IMR-90 (cell line): ENCODE measurements around the gene KXD1. TPM values are rescaled to one million over a fixed set of nuclear protein-coding genes. Genes with fewer than 3 reads are reported as not detected.

ENCODE experiments used
- ATAC-seq: fragments of 200-7000 bp; cut with Tn5 transposase; 2 replicates; pipeline ENCODE4 v1.9.1; 2020; ENCODE audit warnings: low read depth, mild to moderate bottlenecking, moderate library complexity
- BruUV-seq: library from RNA; stranded (reverse); fragments of 400-500 nt; replicated peaks from 2 replicates; lab custom pipeline; 2021; lab: Mats Ljungman, UMichigan
- CTCF ChIA-PET: fragments of 300-600 bp; formaldehyde crosslinking; extraction: SDS; loops from one replicate; lab custom pipeline; 2021; ENCODE audit warnings: antibody characterized with exemption; lab: Yijun Ruan, JAX
- POLR2A ChIA-PET: fragments of 300-600 bp; sonication (Branson Sonifier 250); formaldehyde crosslinking; loops from one replicate; lab custom pipeline; 2022; ENCODE audit warnings: antibody characterized with exemption; ENCODE audit not compliant: unreplicated experiment; lab: Charles Lee
- DNase-seq: peaks from one replicate; pipeline ENCODE4 v3.0.0; 2013
- H2AFZ ChIP-seq: replicated peaks from 2 replicates; pipeline ENCODE3; 2013; ENCODE audit warnings: low read length, mild to moderate bottlenecking; ENCODE audit not compliant: poor library complexity
- H2AK5ac ChIP-seq: 2 replicates; pipeline ENCODE4 v1.6.1; 2013; ENCODE audit warnings: low read depth, low read length, inconsistent platforms
- H2AK9ac ChIP-seq: replicated peaks from 2 replicates; pipeline ENCODE3; 2013; ENCODE audit warnings: mild to moderate bottlenecking, low read depth, low read length, moderate library complexity; ENCODE audit not compliant: poor library complexity
- H2BK120ac ChIP-seq: 2 replicates; pipeline ENCODE4 v1.6.1; 2013; ENCODE audit warnings: low read depth, low read length, inconsistent platforms
- H2BK15ac ChIP-seq: 3 replicates; pipeline ENCODE4 v1.6.1; 2013; ENCODE audit warnings: low read depth, low read length, inconsistent platforms
- H2BK20ac ChIP-seq: 2 replicates; pipeline ENCODE4 v1.6.1; 2013; ENCODE audit warnings: low read depth, mild to moderate bottlenecking, inconsistent platforms, low read length, moderate library complexity
- H2BK5ac ChIP-seq: 2 replicates; pipeline ENCODE4 v1.6.1; 2013; ENCODE audit warnings: mild to moderate bottlenecking, low read depth, low read length, inconsistent platforms; ENCODE audit not compliant: poor library complexity, severe bottlenecking
- H3K14ac ChIP-seq: replicated peaks from 2 replicates; pipeline ENCODE4 v1.6.1; 2013; ENCODE audit warnings: low read depth, low read length, inconsistent platforms
- H3K18ac ChIP-seq: 2 replicates; pipeline ENCODE4 v1.6.1; 2013; ENCODE audit warnings: low read depth, low read length, control low read depth
- H3K23ac ChIP-seq: 2 replicates; pipeline ENCODE4 v1.6.1; 2013; ENCODE audit warnings: low read depth, low read length, inconsistent platforms
- H3K27ac ChIP-seq: 2 replicates; pipeline ENCODE4 v1.5.1; 2013; ENCODE audit warnings: mild to moderate bottlenecking, control low read depth, low read length; ENCODE audit not compliant: insufficient read depth
- H3K27me3 ChIP-seq: 2 replicates; pipeline ENCODE4 v1.6.1; 2013; ENCODE audit warnings: low read length; ENCODE audit not compliant: control insufficient read depth, insufficient read depth
- H3K36me3 ChIP-seq: 2 replicates; pipeline ENCODE4 v1.6.1; 2013; ENCODE audit warnings: low read length, mixed read lengths; ENCODE audit not compliant: control insufficient read depth, insufficient read depth
- H3K4ac ChIP-seq: 2 replicates; pipeline ENCODE4 v1.6.1; 2013; ENCODE audit warnings: low read depth, low read length, inconsistent platforms
- H3K4me1 ChIP-seq: 2 replicates; pipeline ENCODE4 v1.6.1; 2013; ENCODE audit warnings: low read length, mixed read lengths; ENCODE audit not compliant: control insufficient read depth, insufficient read depth
- H3K4me2 ChIP-seq: 2 replicates; pipeline ENCODE4 v1.6.1; 2013; ENCODE audit warnings: low read depth, mild to moderate bottlenecking, control low read depth, low read length, moderate library complexity
- H3K4me3 ChIP-seq: 2 replicates; pipeline ENCODE4 v1.5.1; 2013; ENCODE audit warnings: low read depth, mild to moderate bottlenecking, control low read depth, low read length, moderate library complexity; ENCODE audit not compliant: insufficient read depth
- H3K56ac ChIP-seq: 2 replicates; pipeline ENCODE4 v1.6.1; 2013; ENCODE audit warnings: low read length, inconsistent platforms; ENCODE audit not compliant: insufficient read depth; ENCODE audit errors: extremely low read depth
- H3K79me1 ChIP-seq, 2 experiments: 2 replicates each; pipeline ENCODE4 v1.6.1; 2013; ENCODE audit warnings: low read length in 2 of 2, inconsistent platforms in 1 of 2, low read depth in 1 of 2
- H3K9ac ChIP-seq: 2 replicates; pipeline ENCODE4 v1.6.1; 2013; ENCODE audit warnings: low read depth, low read length, control low read depth
- H3K9me1 ChIP-seq: 2 replicates; pipeline ENCODE4 v1.6.1; 2013; ENCODE audit warnings: low read length, inconsistent platforms; ENCODE audit not compliant: insufficient read depth
- H3K9me3 ChIP-seq: 2 replicates; pipeline ENCODE4 v1.6.1; 2013; ENCODE audit warnings: low read length; ENCODE audit not compliant: control insufficient read depth, insufficient read depth
- H4K20me1 ChIP-seq: 2 replicates; pipeline ENCODE4 v1.6.1; 2013; ENCODE audit warnings: low read length, inconsistent platforms; ENCODE audit not compliant: insufficient read depth
- H4K5ac ChIP-seq: 2 replicates; pipeline ENCODE4 v1.6.1; 2013; ENCODE audit warnings: mild to moderate bottlenecking, low read depth, low read length, control low read depth
- H4K8ac ChIP-seq, 2 experiments: 2 replicates each; pipeline ENCODE4 v1.6.1; 2013; ENCODE audit warnings: low read depth in 2 of 2, low read length in 2 of 2, control low read depth in 1 of 2, inconsistent platforms in 1 of 2
- H4K91ac ChIP-seq: 2 replicates; pipeline ENCODE4 v1.6.1; 2013; ENCODE audit warnings: low read depth, low read length, inconsistent platforms; ENCODE audit not compliant: insufficient read depth
- BHLHE40 ChIP-seq: fragments of 150-350 bp; IDR thresholded peaks from 2 replicates; pipeline ENCODE4 v1.6.1; 2016; ENCODE audit warnings: mild to moderate bottlenecking, low read depth, low read length
- CEBPB ChIP-seq: IDR thresholded peaks from 2 replicates; pipeline ENCODE4 v1.6.1; 2012; ENCODE audit warnings: low read depth, low read length, improper control_type of control experiment
- CHD1 ChIP-seq: IDR thresholded peaks from 2 replicates; pipeline ENCODE4 v1.6.1; 2012; ENCODE audit warnings: low read depth, low read length, improper control_type of control experiment
- MAFK ChIP-seq: IDR thresholded peaks from 2 replicates; pipeline ENCODE4 v1.6.1; 2012; ENCODE audit warnings: low read depth, low read length, improper control_type of control experiment
- MAZ ChIP-seq: IDR thresholded peaks from 2 replicates; pipeline ENCODE4 v1.6.1; 2012; ENCODE audit warnings: low read depth, mild to moderate bottlenecking, low read length, improper control_type of control experiment, moderate library complexity, borderline replicate concordance
- MXI1 ChIP-seq: IDR thresholded peaks from 2 replicates; pipeline ENCODE4 v1.6.1; 2012; ENCODE audit warnings: low read depth, mild to moderate bottlenecking, low read length, moderate library complexity, borderline replicate concordance
- NFE2L2 ChIP-seq: fragments of 150-350 bp; IDR thresholded peaks from 2 replicates; pipeline ENCODE4 v1.6.1; 2016; ENCODE audit warnings: low read depth, mild to moderate bottlenecking, low read length
- POLR2A ChIP-seq: IDR thresholded peaks from 2 replicates; pipeline ENCODE4 v1.6.1; 2012; ENCODE audit warnings: mild to moderate bottlenecking, low read depth, low read length
- RAD21 ChIP-seq: IDR thresholded peaks from 2 replicates; pipeline ENCODE4 v1.6.1; 2012; ENCODE audit warnings: low read length, improper control_type of control experiment
- RCOR1 ChIP-seq: IDR thresholded peaks from 2 replicates; pipeline ENCODE4 v1.6.1; 2012; ENCODE audit warnings: mild to moderate bottlenecking, low read length, improper control_type of control experiment; ENCODE audit not compliant: insufficient replicate concordance
- RFX5 ChIP-seq: IDR thresholded peaks from 2 replicates; pipeline ENCODE4 v1.8.0; 2012; ENCODE audit warnings: low read depth, mild to moderate bottlenecking, low read length, moderate library complexity
- SMC3 ChIP-seq: fragments of 150-350 bp; IDR thresholded peaks from 2 replicates; pipeline ENCODE4 v1.6.1; 2016; ENCODE audit warnings: low read depth, mild to moderate bottlenecking, antibody characterized with exemption, low read length, moderate library complexity
- USF2 ChIP-seq: fragments of 150-350 bp; IDR thresholded peaks from 2 replicates; pipeline ENCODE4 v1.6.1; 2017; ENCODE audit warnings: mild to moderate bottlenecking, antibody characterized with exemption, low read length, low read depth
- WGBS, 2 experiments: methylation state at CpG; one replicate each; pipeline versions ENCODE4 v1.1.5 to v1.1.7; 2013; ENCODE audit warnings: missing lambda C conversion rate in 2 of 2; ENCODE audit not compliant: insufficient read length in 1 of 2; ENCODE audit errors: extremely low coverage in 2 of 2; 5-methylcytosine and 5-hydroxymethylcytosine counted together
- dilution Hi-C: fragments of 300-500 bp; cut with HindIII; formaldehyde crosslinking; loops from one replicate; pipeline ENCODE4 v1.14.3; 2018; ENCODE audit warnings: low sequenced_read_pairs; ENCODE audit not compliant: unreplicated experiment
- in situ Hi-C: fragments of 300-500 bp; cut with MboI; formaldehyde crosslinking; loops from 3 replicates; pipeline ENCODE4 v1.14.3; 2019; ENCODE audit warnings: low sequenced_read_pairs, inconsistent platforms, mixed read lengths
- intact Hi-C: fragments of 100-400 bp; cut with micrococcal nuclease; formaldehyde crosslinking; loops from 2 replicates; pipeline ENCODE4 v1.10.0; 2022
- polyA plus RNA-seq, 3 experiments: library from polyadenylated mRNA; depleted of rRNA; stranded (reverse); fragments of >200 nt; gene quantifications; 2 replicates each; pipeline ENCODE4 v1.2.3, GENCODE V29; 2012; ENCODE audit warnings: low replicate concordance in 1 of 3
- total RNA-seq: library from RNA; depleted of rRNA; stranded (reverse); fragments of >200 nt; gene quantifications from 2 replicates; pipeline ENCODE4 v1.2.3, GENCODE V29; 2012
- TF ChIP-seq, protein P1 (sequence below): conservative IDR thresholded peaks from 2 replicates; pipeline ENCODE4 v1.5.1; 2012; ENCODE audit warnings: mild to moderate bottlenecking, low read depth, low read length, improper control_type of control experiment
- TF ChIP-seq, protein P2 (sequence below): fragments of 150-350 bp; IDR thresholded peaks from 2 replicates; pipeline ENCODE4 v1.6.1; 2016; ENCODE audit warnings: low read depth, mild to moderate bottlenecking, low read length, moderate library complexity, borderline replicate concordance

The KXD1 gene
- total and polyA plus RNA-seq, 2 of the 4 experiments (the other 2 are of a cell fraction): 66.7 to 196 TPM

- DNase-seq (no peak), ATAC-seq (no peak)
- no peaks in the 10 kb centered on the region for H3K9me3 ChIP-seq
- H2BK120ac ChIP-seq: no peak overlapping the region
- H4K91ac ChIP-seq: no peak overlapping the region
- in situ Hi-C loops: no loop called here
- no peak overlapping the region for H3K4me3 ChIP-seq
- no peak overlapping the region for H3K27ac ChIP-seq
- no peak overlapping the region for H2AK5ac ChIP-seq
- no peak for TF ChIP-seq RCOR1
- TF ChIP-seq, protein P1, sequence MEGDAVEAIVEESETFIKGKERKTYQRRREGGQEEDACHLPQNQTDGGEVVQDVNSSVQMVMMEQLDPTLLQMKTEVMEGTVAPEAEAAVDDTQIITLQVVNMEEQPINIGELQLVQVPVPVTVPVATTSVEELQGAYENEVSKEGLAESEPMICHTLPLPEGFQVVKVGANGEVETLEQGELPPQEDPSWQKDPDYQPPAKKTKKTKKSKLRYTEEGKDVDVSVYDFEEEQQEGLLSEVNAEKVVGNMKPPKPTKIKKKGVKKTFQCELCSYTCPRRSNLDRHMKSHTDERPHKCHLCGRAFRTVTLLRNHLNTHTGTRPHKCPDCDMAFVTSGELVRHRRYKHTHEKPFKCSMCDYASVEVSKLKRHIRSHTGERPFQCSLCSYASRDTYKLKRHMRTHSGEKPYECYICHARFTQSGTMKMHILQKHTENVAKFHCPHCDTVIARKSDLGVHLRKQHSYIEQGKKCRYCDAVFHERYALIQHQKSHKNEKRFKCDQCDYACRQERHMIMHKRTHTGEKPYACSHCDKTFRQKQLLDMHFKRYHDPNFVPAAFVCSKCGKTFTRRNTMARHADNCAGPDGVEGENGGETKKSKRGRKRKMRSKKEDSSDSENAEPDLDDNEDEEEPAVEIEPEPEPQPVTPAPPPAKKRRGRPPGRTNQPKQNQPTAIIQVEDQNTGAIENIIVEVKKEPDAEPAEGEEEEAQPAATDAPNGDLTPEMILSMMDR: no peak
- TF ChIP-seq MXI1: no peak
- TF ChIP-seq NFE2L2: no peak
- no peak for TF ChIP-seq USF2
- TF ChIP-seq BHLHE40: no peak
- TF ChIP-seq, protein P2, sequence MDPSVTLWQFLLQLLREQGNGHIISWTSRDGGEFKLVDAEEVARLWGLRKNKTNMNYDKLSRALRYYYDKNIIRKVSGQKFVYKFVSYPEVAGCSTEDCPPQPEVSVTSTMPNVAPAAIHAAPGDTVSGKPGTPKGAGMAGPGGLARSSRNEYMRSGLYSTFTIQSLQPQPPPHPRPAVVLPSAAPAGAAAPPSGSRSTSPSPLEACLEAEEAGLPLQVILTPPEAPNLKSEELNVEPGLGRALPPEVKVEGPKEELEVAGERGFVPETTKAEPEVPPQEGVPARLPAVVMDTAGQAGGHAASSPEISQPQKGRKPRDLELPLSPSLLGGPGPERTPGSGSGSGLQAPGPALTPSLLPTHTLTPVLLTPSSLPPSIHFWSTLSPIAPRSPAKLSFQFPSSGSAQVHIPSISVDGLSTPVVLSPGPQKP: no peak
- TF ChIP-seq RFX5: no peak
- no peak for TF ChIP-seq CEBPB
- TF ChIP-seq RAD21: no peak
- no peak for TF ChIP-seq MAFK
- no peak for TF ChIP-seq CHD1
- no peak for TF ChIP-seq MAZ
- no peak for TF ChIP-seq SMC3
- no peak for TF ChIP-seq POLR2A
- H3K79me1 ChIP-seq: peaks cover 6 to 20% of the 10 kb centered on the region in 2 experiments; a peak in 3 of 4 replicates
- H3K9ac ChIP-seq: no peak overlapping the region
- H4K5ac ChIP-seq: no peak overlapping the region
- ChIA-PET CTCF (no interaction called here), POLR2A (interaction anchor here (0.6 kb wide), 1 partner anchor 254 kb away, joined by 5 read pairs; no protein-coding TSS in a partner anchor)
- no peak overlapping the region for H2BK15ac ChIP-seq
- no peak overlapping the region for H3K56ac ChIP-seq
- peak overlapping the region; percentile 9 to 46; a peak in 3 of 4 replicates for H4K8ac ChIP-seq
- peaks cover 4% of the 10 kb centered on the region; the same call in 1 of the 2 replicates for H3K9me1 ChIP-seq
- no peak overlapping the region for H3K4me2 ChIP-seq
- H4K20me1 ChIP-seq: peaks cover 6% of the 10 kb centered on the region
- H2AFZ ChIP-seq: peak overlapping the region; percentile 100
- no TSS peak for BruUV-seq
- peaks cover 2% of the 10 kb centered on the region; the same call in 1 of the 2 replicates for H3K27me3 ChIP-seq
- no peak overlapping the region for H3K4ac ChIP-seq
- dilution Hi-C loops: no loop called here
- H3K23ac ChIP-seq: 0 out of 2 replicates have a peak overlapping the region, but pooled peaks have one; percentile 9
- 94% methylated on average over 8 of the region's 12 CpGs; no CpG with 5 or more reads in 1 of the 2 experiments for WGBS, 2 experiments
- intact Hi-C loops: loop anchor here (5.0 kb wide), 2 partner anchors 245 to 330 kb away; partner anchors contain the start of genes COPE, DDX49 and UPF1
- H3K18ac ChIP-seq: no peak overlapping the region
- no peak overlapping the region for H2BK20ac ChIP-seq
- H2BK5ac ChIP-seq: no peak overlapping the region
- H3K4me1 ChIP-seq: peaks cover 5% of the 10 kb centered on the region
- H2AK9ac ChIP-seq: no peak overlapping the region
- H3K14ac ChIP-seq: no peak overlapping the region
- H3K36me3 ChIP-seq: peaks cover 4% of the 10 kb centered on the region
These were observed 29.9 kb downstream of the KXD1 start for GRCh38 chr19:18587561-18587960.
